GM12878 (cell line): ENCODE measurements around the gene CCNT2. TPM values are rescaled to one million over a fixed set of nuclear protein-coding genes. Genes with fewer than 3 reads are reported as not detected.

Source experiments
- BHLHE40 ChIP-seq, 2 experiments: fragments of 450-650 bp in 1 of 2; IDR thresholded peaks; 2 replicates each; pipeline ENCODE4 v1.6.1; 2011 to 2017; ENCODE audit warnings: low read depth in 2 of 2, borderline replicate concordance in 1 of 2, improper control_type of control experiment in 1 of 2, low read length in 1 of 2, mild to moderate bottlenecking in 1 of 2
- BRCA1 ChIP-seq: IDR thresholded peaks from 2 replicates; pipeline ENCODE4 v1.6.1; 2011; ENCODE audit warnings: low read depth, low read length, improper control_type of control experiment
- CEBPB ChIP-seq, 2 experiments: fragments of 150-350 bp in 1 of 2; IDR thresholded peaks; 2 replicates each; pipeline ENCODE4 v1.6.1; 2012 to 2014; ENCODE audit warnings: low read depth in 2 of 2, low read length in 2 of 2, borderline replicate concordance in 1 of 2, inconsistent platforms in 1 of 2
- CEBPZ ChIP-seq: fragments of 150-350 bp; IDR thresholded peaks from 2 replicates; pipeline ENCODE4 v1.6.1; 2016; ENCODE audit warnings: low read depth, low read length
- ELK1 ChIP-seq: IDR thresholded peaks from 2 replicates; pipeline ENCODE4 v1.6.1; 2012; ENCODE audit warnings: low read depth, low read length, improper control_type of control experiment
- HCFC1 ChIP-seq: fragments of 150-350 bp; IDR thresholded peaks from 2 replicates; pipeline ENCODE4 v1.6.1; 2014; ENCODE audit warnings: low read length
- NBN ChIP-seq: fragments of 450-650 bp; IDR thresholded peaks from 2 replicates; pipeline ENCODE4 v1.6.1; 2016
- NKRF ChIP-seq: fragments of 450-650 bp; conservative IDR thresholded peaks from 2 replicates; pipeline ENCODE4 v1.6.1; 2017; ENCODE audit warnings: mild to moderate bottlenecking, moderate library complexity
- PML ChIP-seq: IDR thresholded peaks from 2 replicates; pipeline ENCODE4 v1.6.1; 2012; ENCODE audit warnings: low read length, inconsistent platforms
- POLR2A ChIP-seq: IDR thresholded peaks from 2 replicates; pipeline ENCODE4 v1.6.1; 2011; ENCODE audit warnings: low read depth, mild to moderate bottlenecking, low read length
- POLR2AphosphoS2 ChIP-seq: IDR thresholded peaks from 2 replicates; pipeline ENCODE4 v1.6.1; 2011; ENCODE audit warnings: low read depth, mild to moderate bottlenecking, low read length, improper control_type of control experiment, moderate library complexity
- RAD21 ChIP-seq: IDR thresholded peaks from 2 replicates; pipeline ENCODE4 v1.6.1; 2011; ENCODE audit warnings: mild to moderate bottlenecking, low read depth, low read length, moderate library complexity; ENCODE audit not compliant: insufficient read depth
- RELA ChIP-seq: fragments of 450-650 bp; IDR thresholded peaks from 2 replicates; pipeline ENCODE4 v1.8.0; 2014; ENCODE audit warnings: borderline replicate concordance; ENCODE audit not compliant: partially characterized antibody
- SREBF1 ChIP-seq: IDR thresholded peaks from 2 replicates; pipeline ENCODE4 v1.6.1; 2012; ENCODE audit warnings: mild to moderate bottlenecking, low read length
- STAT1 ChIP-seq: fragments of 450-650 bp; conservative IDR thresholded peaks from 2 replicates; pipeline ENCODE4 v1.6.1; 2014; ENCODE audit warnings: antibody characterized with exemption, mild to moderate bottlenecking
- ZBTB11 ChIP-seq: fragments of 450-650 bp; formaldehyde crosslinking; IDR thresholded peaks from 2 replicates; pipeline ENCODE4 v1.5.0; 2022; ENCODE audit warnings: mild to moderate bottlenecking, missing genetic modification characterization
- polyA plus RNA-seq, 11 experiments: library from polyadenylated mRNA; depleted of rRNA in 4 of 11; unstranded in 6 of 11; stranded (reverse) in 5 of 11; fragments of >200 nt; fragmentation: Nextera tagmentation in 4 of 11; fragmentation: Illumina TruSeq in 1 of 11; extraction: Ambion mirVana in 4 of 11; extraction: Trizol in 1 of 11; gene quantifications; 1 replicate in 1 of 11; 2 replicates in 10 of 11; pipeline versions ENCODE4 v1.2.1 to v1.2.3, GENCODE V29; 2011 to 2016; ENCODE audit warnings: inconsistent platforms in 2 of 11, missing spikeins in 2 of 11, low read depth in 1 of 11
- total RNA-seq, 4 experiments: library from RNA; depleted of rRNA in 3 of 4; stranded (reverse); fragments of >200 nt in 3 of 4; fragmentation: Illumina TruSeq in 1 of 4; extraction: Trizol in 1 of 4; gene quantifications; 2 replicates each; pipeline versions ENCODE4 v1.2.1 to v1.2.3, GENCODE V29; 2013 to 2021

The CCNT2 gene
- total and polyA plus RNA-seq, 10 of the 15 experiments (the other 5 are each of a cell fraction or from before 2014, with no cell fraction given), result 6.0 to 25.6 (median 20.0) TPM

GRCh38 chr2:134917888-134918525 lies 615 bp upstream of the CCNT2 start (continued):
- TF ChIP-seq SREBF1 (peak; percentile 44; the same call in 1 of the 2 replicates), NKRF (peak; percentile 54), BRCA1 (no peak), CEBPZ (no peak), RAD21 (no peak), ZBTB11 (no peak), BHLHE40 (IDR thresholded peaks at IDR 0.05; ENCODE audit: borderline replicate concordance in 1 of 2, low read depth in 2 of 2, low read length in 1 of 2) (peak; percentile 89 to 93), RELA (no peak), HCFC1 (no peak), PML (peak; percentile 94), CEBPB (IDR thresholded peaks at IDR 0.05; ENCODE audit: borderline replicate concordance in 1 of 2, low read depth in 2 of 2, low read length in 2 of 2) (no peak), NBN (peak; percentile 23; the same call in 1 of the 2 replicates), POLR2AphosphoS2 (peak; percentile 78; the same call in 1 of the 2 replicates), ELK1 (no peak), STAT1 (no peak), POLR2A (peak; percentile 85)
